Inflammatory macrophage (primary cell): ENCODE results near the gene IL12B.
A peak's percentile ranks its signal among the peaks of the same experiment; 100 is the strongest.
"Not testable (repeated sequence)": the region's sequence is repeated elsewhere in the genome, so short reads cannot be mapped to it uniquely, and the experiment has no call there.

Source experiments
- DNase-seq, 2 donors: peaks; one replicate each; pipeline ENCODE4 v3.0.0-alpha.2; 2020 to 2022
- total RNA-seq, 18 experiments: gene quantifications; one replicate each; lab custom pipeline; 2026; ENCODE audit warnings: mixed read lengths in 6 of 18, inconsistent platforms in 2 of 18; lab: John Stamatoyannopoulos, UW

Gene IL12B
- total RNA-seq, result 0 to 6,236 (median 11.1) reads per million in 18 experiments

GRCh38 chr5:159330131-159330800 is at the start of gene IL12B:
IL12B (minus strand) TSS chr5:159330487; CDS start chr5:159326782, 3,705 bp downstream.
- DNase-seq, result peak in 1 of 2 donors; percentile 8

GRCh38 chr5:159377653-159378052 is 47.4 kb upstream of the IL12B start:
- no peak for DNase-seq

DNA sequence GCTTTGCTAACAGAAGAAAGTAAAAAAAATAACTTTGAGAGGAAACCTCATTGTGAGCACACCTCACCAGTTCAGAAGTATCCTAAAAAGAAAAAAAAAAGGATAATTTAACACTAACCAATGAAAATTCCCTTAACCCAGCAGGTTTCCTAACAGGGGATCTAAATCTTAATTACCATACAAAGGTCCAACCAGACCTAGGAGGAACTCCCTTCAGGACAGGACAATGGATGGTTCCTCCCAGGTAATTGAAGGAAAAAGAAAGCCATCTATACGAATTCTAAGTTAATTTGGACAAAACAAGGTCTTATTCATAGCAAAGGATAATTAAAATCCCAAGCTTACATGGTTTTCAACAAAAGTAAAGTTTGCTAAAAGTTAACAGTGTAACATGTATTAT is 37.6 kb upstream of the IL12B start:
- DNase-seq, result not testable (repeated sequence)

DNA sequence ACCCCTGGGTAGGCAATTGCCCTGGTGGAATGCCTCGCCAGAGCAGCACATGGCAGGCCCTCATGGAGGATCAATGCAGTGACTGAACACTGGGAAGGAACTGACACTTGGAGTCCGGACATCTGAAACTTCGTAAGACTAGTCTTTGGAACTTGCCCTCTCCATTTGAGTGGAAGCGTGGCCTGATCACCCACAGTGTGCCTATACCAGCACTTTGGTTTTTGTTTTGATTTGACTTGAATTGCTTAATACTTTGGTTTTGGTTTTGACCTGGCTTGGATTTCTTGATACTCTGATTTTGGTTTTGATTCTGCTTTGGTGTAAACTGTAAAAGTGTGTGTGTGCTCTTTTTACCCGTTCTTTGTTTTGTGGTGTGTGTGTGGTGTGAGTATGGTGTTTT is 36.5 kb upstream of the IL12B start:
- DNase-seq, result not testable (repeated sequence)

- DNase-seq, result peak; percentile 96 to 97
Observed at GRCh38 chr5:159362220-159362619, 31.9 kb upstream of the IL12B start.

DNA sequence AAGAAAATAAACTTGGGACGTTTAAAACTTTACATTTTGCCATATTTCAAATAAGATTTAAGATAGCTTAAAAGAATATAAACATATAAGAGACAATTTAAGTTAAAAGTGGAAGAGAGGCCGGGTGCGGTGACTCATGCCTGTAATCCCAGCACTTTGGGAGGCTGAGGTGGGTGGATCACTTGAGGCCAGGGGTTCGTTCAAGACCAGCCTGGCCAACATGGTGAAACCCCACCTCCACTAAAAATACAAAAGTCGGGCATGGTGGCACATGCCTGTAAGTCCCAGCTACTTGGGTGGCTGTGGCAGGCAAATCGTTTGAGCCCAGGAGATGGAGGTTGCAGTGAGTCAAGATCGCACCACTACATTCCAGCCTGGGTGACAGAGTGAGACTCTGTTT is 29.6 kb upstream of the IL12B start:
- DNase-seq, result peak; percentile 51 to 70

GRCh38 chr5:159359408-159359807 is 29.1 kb upstream of the IL12B start:
- peak; percentile 79 to 80 for DNase-seq

DNA sequence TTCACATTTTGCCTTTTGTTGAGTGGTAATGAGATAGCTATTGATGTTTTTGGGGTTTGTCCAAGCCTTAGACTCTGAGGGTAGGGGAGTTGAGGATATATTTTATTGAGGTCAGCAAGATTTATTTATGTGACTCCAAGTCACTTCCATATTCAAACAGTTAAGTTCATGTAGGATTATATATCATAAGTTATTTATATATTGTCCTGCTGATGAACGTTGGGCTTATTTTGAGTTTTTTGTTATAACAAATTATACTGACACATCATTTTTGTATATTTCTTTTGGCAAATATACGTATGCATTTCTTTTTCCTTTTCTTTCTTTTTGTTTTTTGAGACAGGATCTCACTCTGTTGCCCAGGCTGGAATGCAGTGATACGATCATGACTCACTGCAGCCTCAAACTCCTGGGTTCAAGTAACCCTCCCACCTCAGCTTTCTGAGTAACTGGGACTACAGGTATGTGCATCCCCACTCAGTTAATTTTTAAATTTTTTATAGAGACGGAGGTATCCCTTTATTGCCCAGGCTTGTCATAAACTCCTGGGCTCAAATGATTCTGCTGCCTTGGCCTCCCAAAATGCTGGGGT is 23.5 kb upstream of the IL12B start:
- no peak for DNase-seq

- DNase-seq, result not testable (repeated sequence)
Observed at GRCh38 chr5:159350644-159351043, 20.4 kb upstream of the IL12B start.

- DNase-seq, result not testable (repeated sequence)
Observed at GRCh38 chr5:159350216-159350615, 19.9 kb upstream of the IL12B start.

DNA sequence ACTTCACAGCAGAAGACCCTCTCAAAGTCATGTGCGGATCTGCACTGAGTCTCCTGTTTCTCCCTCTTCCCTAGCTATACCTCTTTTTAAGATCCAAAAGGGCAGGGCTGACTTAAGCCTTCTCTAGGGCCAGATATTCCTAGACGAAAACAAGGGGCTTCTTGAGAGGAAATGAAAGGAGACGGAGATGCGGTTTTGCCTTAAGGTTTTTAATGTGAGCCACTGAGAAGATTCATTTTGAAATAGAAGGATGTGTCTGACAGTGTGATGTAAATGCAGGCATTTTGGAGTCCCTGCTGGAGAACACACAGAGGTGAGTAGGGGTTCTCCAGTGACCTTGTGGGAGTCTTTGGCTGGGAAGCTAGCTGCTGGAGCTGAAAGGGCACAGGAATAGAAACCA is 15.6 kb upstream of the IL12B start:
- DNase-seq, result no peak

- peak; percentile 83 to 86 for DNase-seq
Observed at GRCh38 chr5:159345336-159345735, 15.0 kb upstream of the IL12B start.

DNA sequence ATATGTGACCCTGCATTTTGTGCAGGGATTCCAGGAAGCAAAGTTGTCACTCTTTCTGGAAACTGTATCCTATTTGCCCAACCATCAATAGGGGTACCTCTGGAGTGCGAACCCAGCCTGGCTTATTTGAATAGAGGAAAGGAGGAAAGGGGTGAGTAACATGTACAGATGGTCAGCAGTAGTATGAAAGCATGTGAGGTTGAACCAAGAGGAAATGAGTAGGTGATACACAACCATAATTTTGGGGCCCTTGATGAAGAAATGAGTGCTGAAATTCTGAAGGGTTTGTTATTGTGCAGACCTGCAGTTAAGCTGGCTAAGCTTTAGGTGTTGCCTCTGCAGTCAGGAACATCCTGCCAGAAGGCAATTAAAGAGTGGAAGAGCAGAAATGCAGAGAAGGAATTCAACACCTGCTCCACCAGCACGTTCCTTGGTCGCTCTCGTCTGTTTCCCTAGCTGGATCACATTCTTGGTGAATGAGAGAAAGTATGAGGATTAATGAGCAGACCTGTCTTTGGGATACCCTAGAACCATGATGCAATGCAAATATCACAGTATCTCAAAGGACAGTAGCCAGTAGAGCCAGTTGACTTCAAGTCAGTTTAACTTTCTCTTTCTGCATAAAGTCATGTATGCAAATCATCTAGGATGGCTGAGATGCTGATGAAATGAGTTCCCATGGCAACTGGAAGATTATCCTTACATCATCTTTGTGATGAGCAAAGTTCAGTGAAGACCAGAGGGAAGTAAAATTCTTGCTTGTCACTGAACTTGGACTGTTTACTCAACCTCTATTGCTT is 13.2 kb upstream of the IL12B start:
- DNase-seq, result peak; percentile 91 to 98

GRCh38 chr5:159342840-159343239 is 12.6 kb upstream of the IL12B start:
- DNase-seq, result peak; percentile 24 to 63

- peak; percentile 88 to 91 for DNase-seq
Observed at GRCh38 chr5:159341906-159342310, 11.6 kb upstream of the IL12B start.

DNA sequence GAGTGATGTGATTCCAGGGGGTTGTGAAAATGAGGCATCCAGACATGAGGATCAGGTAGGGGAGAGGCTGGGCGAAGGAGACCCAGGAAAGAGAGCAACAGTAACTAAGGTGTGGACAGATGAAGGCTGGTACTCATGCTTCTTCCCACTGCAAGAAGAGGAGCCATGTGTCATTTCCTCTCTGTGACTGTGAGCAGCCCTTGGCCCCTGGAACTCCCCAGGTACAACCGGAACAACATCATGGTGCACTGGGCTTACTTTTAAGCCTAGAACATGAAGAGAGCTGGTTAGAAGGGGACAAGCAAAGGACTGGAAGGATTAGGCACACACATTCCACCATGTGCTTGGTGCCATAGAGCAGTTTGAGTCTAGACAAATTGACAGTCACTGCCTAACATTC is 10.9 kb upstream of the IL12B start:
- DNase-seq, result no peak

GRCh38 chr5:159340511-159340910 is 10.2 kb upstream of the IL12B start:
- DNase-seq, result no peak

DNA sequence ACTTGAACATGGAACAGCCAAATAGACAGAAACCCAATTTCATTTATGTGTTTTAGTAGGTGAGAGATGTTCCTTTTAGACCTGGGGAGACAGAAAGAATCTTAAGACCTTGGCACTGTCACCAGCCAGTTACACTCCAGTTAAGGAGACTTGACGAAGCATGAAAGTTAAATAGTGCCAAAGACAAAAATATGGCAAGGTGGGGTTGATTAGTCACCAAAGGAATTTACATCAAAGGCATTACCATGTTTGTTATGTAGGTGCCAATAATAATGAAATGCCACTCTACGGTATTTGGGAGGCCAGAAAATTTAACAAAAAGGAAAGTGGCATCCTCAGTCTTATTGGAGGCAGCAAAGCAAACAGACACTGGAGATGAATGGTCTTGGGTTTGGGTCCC is 9.2 kb upstream of the IL12B start:
- no peak for DNase-seq

- peak; percentile 16 to 29 for DNase-seq
Observed at GRCh38 chr5:159338118-159338517, 7.8 kb upstream of the IL12B start.

GRCh38 chr5:159337016-159337955 is 7.0 kb upstream of the IL12B start:
- DNase-seq, result peak; percentile 61 to 83

- no peak for DNase-seq
Observed at GRCh38 chr5:159336586-159336985, 6.3 kb upstream of the IL12B start.

DNA sequence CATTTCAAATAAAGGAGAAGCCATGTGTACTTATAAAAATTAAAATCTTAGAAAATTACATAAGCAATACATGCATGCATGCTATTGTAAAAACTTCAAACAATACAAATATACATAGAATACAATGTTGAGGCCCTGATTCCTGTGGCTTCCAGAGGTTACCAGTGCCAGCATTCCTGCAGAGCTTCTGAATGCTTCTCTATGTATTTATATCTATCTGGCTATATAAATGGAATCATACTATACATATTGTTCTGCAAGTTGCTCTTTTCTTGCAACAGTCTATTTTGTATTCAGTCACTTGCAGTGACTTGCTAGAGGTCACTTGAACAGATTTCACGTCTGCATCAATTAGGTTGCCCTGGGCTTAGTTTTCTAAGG is 3.2 kb upstream of the IL12B start:
- no peak for DNase-seq
